Ascending aorta (tissue), 2 donors: ENCODE data around the gene COA4. TPM values are rescaled to one million over a fixed set of nuclear protein-coding genes. Genes with fewer than 3 reads are reported as not detected.

ENCODE experiments used
- DNase-seq, 2 donors: peaks; one replicate each; pipeline ENCODE4 v3.0.0-alpha.2; 2019; ENCODE audit warnings: low spot score in 2 of 2
- H3K27ac ChIP-seq, 2 donors: fragments of 200-600 bp; sonication (generic); one replicate each; pipeline ENCODE4 v1.5.1; 2016 to 2017; ENCODE audit warnings: mild to moderate bottlenecking in 1 of 2
- H3K27me3 ChIP-seq: fragments of 200-600 bp; sonication (generic); one replicate; pipeline ENCODE4 v1.5.1; 2017
- H3K36me3 ChIP-seq, 2 donors: fragments of 200-600 bp; sonication (generic); one replicate each; pipeline ENCODE4 v1.5.1; 2016
- H3K4me1 ChIP-seq, 2 donors: fragments of 200-600 bp; sonication (generic); one replicate each; pipeline ENCODE4 v1.5.1; 2016 to 2017; ENCODE audit warnings: mild to moderate bottlenecking in 1 of 2
- H3K4me3 ChIP-seq, 2 donors: fragments of 200-600 bp; sonication (generic); one replicate each; pipeline ENCODE4 v1.5.1; 2016 to 2017; ENCODE audit warnings: mild to moderate bottlenecking in 1 of 2
- H3K9me3 ChIP-seq, 2 donors: fragments of 200-600 bp; sonication (generic); one replicate each; pipeline ENCODE4 v1.5.1; 2016
- CTCF ChIP-seq, 3 experiments: fragments of 200-600 bp in 2 of 3; fragments of 450-650 bp in 1 of 3; sonication (generic) in 2 of 3; IDR thresholded peaks; one replicate each; pipeline ENCODE4 v1.5.1; 2016 to 2019; ENCODE audit warnings: antibody characterized with exemption in 3 of 3, mild to moderate bottlenecking in 1 of 3, moderate library complexity in 1 of 3
- intact Hi-C: fragments of 100-400 bp; cut with DNase I; formaldehyde crosslinking; loops from one replicate; pipeline ENCODE4 v1.15.1; 2023
- total RNA-seq: library from RNA; depleted of rRNA; stranded (reverse); fragments of >200 nt; gene quantifications from one replicate; pipeline ENCODE4 v1.1.0, GENCODE V29; 2016

COA4 gene
- total RNA-seq, 1 donor from 2014 or later = 92.7 TPM

- Histone ChIP-seq H3K4me1 (no peaks in the 10 kb centered on the region), H3K27me3 (no peaks in the 10 kb centered on the region), H3K27ac (no peak overlapping the region), H3K9me3 (no peaks in the 10 kb centered on the region), H3K4me3 (no peak overlapping the region), H3K36me3 (peaks cover 36 to 80% of the 10 kb centered on the region in 2 donors)
- DNase-seq = no peak
- no peak for TF ChIP-seq CTCF (IDR thresholded peaks at IDR 0.05)
- intact Hi-C loops = no loop called here
These were observed 35.4 kb upstream of the COA4 start for GRCh38 chr11:73912026-73912425.

GRCh38 chr11:73907191-73907590 lies 30.5 kb upstream of the COA4 start:
- no peaks in the 10 kb centered on the region for H3K4me1 ChIP-seq
- intact Hi-C loops = no loop called here
- TF ChIP-seq CTCF (IDR thresholded peaks at IDR 0.05) = no peak
- H3K27ac ChIP-seq = no peak overlapping the region
- no peak overlapping the region for H3K4me3 ChIP-seq
- H3K9me3 ChIP-seq = no peaks in the 10 kb centered on the region
- H3K36me3 ChIP-seq = peaks cover 12 to 59% of the 10 kb centered on the region in 2 donors
- no peak for DNase-seq
- no peaks in the 10 kb centered on the region for H3K27me3 ChIP-seq

GRCh38 chr11:73902303-73902702 lies 25.7 kb upstream of the COA4 start:
- H3K36me3 ChIP-seq = peaks cover 18 to 53% of the 10 kb centered on the region in 2 donors
- DNase-seq = no peak

GRCh38 chr11:73894725-73895335 lies 18.2 kb upstream of the COA4 start:
- Histone ChIP-seq H3K27ac (no peak overlapping the region), H3K9me3 (no peaks in the 10 kb centered on the region), H3K4me1 (no peaks in the 10 kb centered on the region), H3K4me3 (no peak overlapping the region), H3K27me3 (no peaks in the 10 kb centered on the region), H3K36me3 (peaks cover 19 to 28% of the 10 kb centered on the region in 2 donors)
- intact Hi-C loops = no loop called here
- no peak for DNase-seq
- no peak for TF ChIP-seq CTCF (IDR thresholded peaks at IDR 0.05)

More at GRCh38 chr11:73902303-73902702, 25.7 kb upstream of the COA4 start:
- Histone ChIP-seq H3K4me1 (no peaks in the 10 kb centered on the region), H3K27ac (no peak overlapping the region), H3K4me3 (no peak overlapping the region), H3K9me3 (no peaks in the 10 kb centered on the region), H3K27me3 (no peaks in the 10 kb centered on the region)
- intact Hi-C loops = no loop called here
- no peak for TF ChIP-seq CTCF (IDR thresholded peaks at IDR 0.05)

GRCh38 chr11:73893041-73893440 lies 16.4 kb upstream of the COA4 start:
- H3K4me3 ChIP-seq = no peak overlapping the region
- H3K36me3 ChIP-seq = peaks cover 17 to 34% of the 10 kb centered on the region in 2 donors
- no peak overlapping the region for H3K27ac ChIP-seq
- intact Hi-C loops = no loop called here
- no peaks in the 10 kb centered on the region for H3K27me3 ChIP-seq
- no peak for TF ChIP-seq CTCF (IDR thresholded peaks at IDR 0.05)
- no peaks in the 10 kb centered on the region for H3K9me3 ChIP-seq
- no peak for DNase-seq
- no peaks in the 10 kb centered on the region for H3K4me1 ChIP-seq

GRCh38 chr11:73889536-73889935 lies 12.9 kb upstream of the COA4 start:
- H3K4me3 ChIP-seq = no peak overlapping the region
- no peaks in the 10 kb centered on the region for H3K9me3 ChIP-seq
- no peak for DNase-seq
- TF ChIP-seq CTCF (IDR thresholded peaks at IDR 0.05) = no peak
- H3K36me3 ChIP-seq = peaks cover 17 to 40% of the 10 kb centered on the region in 2 donors
- H3K27me3 ChIP-seq = no peaks in the 10 kb centered on the region
- H3K27ac ChIP-seq = no peak overlapping the region
- intact Hi-C loops = no loop called here
- H3K4me1 ChIP-seq = no peaks in the 10 kb centered on the region
